GM23338 (cell line): Measurements from ENCODE around the gene RILPL1. TPM values are rescaled to one million over a fixed set of nuclear protein-coding genes. Genes with fewer than 3 reads are reported as not detected.
A peak's percentile ranks its signal among the peaks of the same experiment; 100 is the strongest.
"Not testable (repeated sequence)": the region's sequence is repeated elsewhere in the genome, so short reads cannot be mapped to it uniquely, and the experiment has no call there.

Source experiments
- ATAC-seq: fragments of 200-7000 bp; cut with Tn5 transposase; 3 replicates; pipeline ENCODE4 v1.9.1; 2020
- DNase-seq: peaks from one replicate; pipeline ENCODE4 v3.0.0-alpha.2; 2015; ENCODE audit warnings: low spot score
- H2AFZ ChIP-seq: fragments of 200-600 bp; sonication (generic); 2 replicates; pipeline ENCODE4 v1.8.0; 2016; ENCODE audit warnings: antibody characterized with exemption, mild to moderate bottlenecking, moderate library complexity
- H3F3A ChIP-seq: fragments of 200-600 bp; sonication (generic); replicated peaks from 2 replicates; pipeline ENCODE4 v1.8.0; 2017; ENCODE audit warnings: antibody characterized with exemption, mixed run types, low read depth
- H3K27ac ChIP-seq: fragments of 200-600 bp; sonication (generic); 2 replicates; pipeline ENCODE4 v1.6.1; 2016; ENCODE audit warnings: low read depth
- H3K27me3 ChIP-seq: fragments of 200-600 bp; sonication (generic); 2 replicates; pipeline ENCODE4 v1.8.0; 2016; ENCODE audit warnings: mild to moderate bottlenecking, mixed run types, moderate library complexity; ENCODE audit not compliant: insufficient read depth
- H3K36me3 ChIP-seq: fragments of 200-600 bp; sonication (generic); 2 replicates; pipeline ENCODE4 v1.8.0; 2016; ENCODE audit warnings: mild to moderate bottlenecking; ENCODE audit not compliant: insufficient read depth
- H3K4me1 ChIP-seq: fragments of 200-600 bp; sonication (generic); 2 replicates; pipeline ENCODE4 v1.8.0; 2016; ENCODE audit warnings: mild to moderate bottlenecking, moderate library complexity; ENCODE audit not compliant: insufficient read depth
- H3K4me2 ChIP-seq: fragments of 200-600 bp; sonication (generic); 2 replicates; pipeline ENCODE4 v1.7.1; 2017; ENCODE audit warnings: mixed run types
- H3K4me3 ChIP-seq: fragments of 200-600 bp; sonication (generic); 2 replicates; pipeline ENCODE4 v1.6.1; 2016; ENCODE audit warnings: mixed run types
- H3K79me2 ChIP-seq: fragments of 200-600 bp; sonication (generic); replicated peaks from 2 replicates; pipeline ENCODE4 v1.8.0; 2017; ENCODE audit warnings: mild to moderate bottlenecking; ENCODE audit not compliant: insufficient read depth
- H3K9me2 ChIP-seq: fragments of 200-600 bp; sonication (generic); 2 replicates; pipeline ENCODE4 v1.8.0; 2017; ENCODE audit not compliant: insufficient read depth
- H4K20me1 ChIP-seq: fragments of 200-600 bp; sonication (generic); replicated peaks from 2 replicates; pipeline ENCODE4 v1.8.0; 2017; ENCODE audit warnings: mild to moderate bottlenecking; ENCODE audit not compliant: insufficient read depth
- H3K27ac Mint-ChIP-seq: 2 replicates; pipeline ENCODE4 v1.8.0; 2020; ENCODE audit warnings: inconsistent platforms, mild to moderate bottlenecking, moderate library complexity, mixed read lengths
- H3K27me3 Mint-ChIP-seq: 3 replicates; pipeline ENCODE4 v1.8.0; 2022; ENCODE audit warnings: low read depth, mild to moderate bottlenecking, moderate library complexity, mixed read lengths, inconsistent platforms; ENCODE audit not compliant: insufficient read depth, poor library complexity
- H3K36me3 Mint-ChIP-seq: 3 replicates; pipeline ENCODE4 v1.8.0; 2021; ENCODE audit warnings: low read depth, mild to moderate bottlenecking, inconsistent platforms, moderate library complexity, mixed read lengths
- H3K4me1 Mint-ChIP-seq: 3 replicates; pipeline ENCODE4 v1.8.0; 2020; ENCODE audit warnings: mild to moderate bottlenecking, inconsistent platforms, mixed read lengths
- H3K4me3 Mint-ChIP-seq: 3 replicates; pipeline ENCODE4 v1.8.0; 2021; ENCODE audit warnings: moderate library complexity, mild to moderate bottlenecking, inconsistent platforms, mixed read lengths
- H3K9me3 Mint-ChIP-seq: 3 replicates; pipeline ENCODE4 v1.8.0; 2020; ENCODE audit warnings: moderate library complexity, mild to moderate bottlenecking, inconsistent platforms, mixed read lengths
- CREB1 ChIP-seq: fragments of 250-450 bp; sonication (Bioruptor Pico); IDR thresholded peaks from 2 replicates; pipeline ENCODE4 v1.5.0; 2020; ENCODE audit warnings: low read depth, mild to moderate bottlenecking, moderate library complexity
- CTCF ChIP-seq, 2 experiments: fragments of 200-600 bp in 1 of 2; sonication (generic) in 1 of 2; conservative IDR thresholded peaks; 2 replicates each; pipeline versions ENCODE4 v1.5.1 to v1.6.1; 2016 to 2017; ENCODE audit warnings: antibody characterized with exemption in 2 of 2, low read depth in 2 of 2, mild to moderate bottlenecking in 2 of 2, moderate library complexity in 1 of 2
- EZH2 ChIP-seq: fragments of 200-600 bp; sonication (generic); IDR thresholded peaks from one replicate; pipeline ENCODE4 v1.8.0; 2017; ENCODE audit warnings: antibody characterized with exemption, mild to moderate bottlenecking, low read depth; ENCODE audit not compliant: unreplicated experiment
- EZH2phosphoT487 ChIP-seq: fragments of 200-600 bp; sonication (generic); IDR thresholded peaks from one replicate; pipeline ENCODE4 v1.8.1; 2018; ENCODE audit warnings: antibody characterized with exemption; ENCODE audit not compliant: unreplicated experiment
- JUNB ChIP-seq: IDR thresholded peaks from one replicate; pipeline ENCODE4 v1.6.1; 2016; ENCODE audit warnings: antibody characterized with exemption; ENCODE audit not compliant: unreplicated experiment
- NANOG ChIP-seq: IDR thresholded peaks from 2 replicates; pipeline ENCODE4 v1.6.1; 2016; ENCODE audit warnings: antibody characterized with exemption, borderline replicate concordance
- POLR2AphosphoS5 ChIP-seq: IDR thresholded peaks from 2 replicates; pipeline ENCODE4 v1.6.1; 2016; ENCODE audit warnings: antibody characterized with exemption, low read depth
- REST ChIP-seq: IDR thresholded peaks from one replicate; pipeline ENCODE4 v1.6.1; 2018; ENCODE audit warnings: antibody characterized with exemption; ENCODE audit not compliant: unreplicated experiment
- STAT1 ChIP-seq: IDR thresholded peaks from one replicate; pipeline ENCODE4 v1.6.1; 2016; ENCODE audit warnings: antibody characterized with exemption; ENCODE audit not compliant: unreplicated experiment
- ZNF331 ChIP-seq: fragments of 250-450 bp; sonication (Bioruptor Pico); IDR thresholded peaks from 2 replicates; pipeline ENCODE4 v1.5.0; 2020; ENCODE audit warnings: low read depth, mild to moderate bottlenecking, moderate library complexity
- polyA plus RNA-seq: library from polyadenylated mRNA; unstranded; fragments of >200 nt; fragmentation: Nextera tagmentation; extraction: Ambion mirVana; gene quantifications from 2 replicates; pipeline ENCODE4 v1.2.1, GENCODE V29; 2016
- total RNA-seq: library from RNA; depleted of rRNA; stranded (reverse); fragments of >200 nt; shearing (Covaris generic); gene quantifications from 2 replicates; pipeline ENCODE4 v1.2.3, GENCODE V29; 2014

The RILPL1 gene
- total and polyA plus RNA-seq, 2 experiments from 2014 or later: 3.9 to 7.9 TPM

- H3K4me1 ChIP-seq: no peaks in the 10 kb centered on the region
- ATAC-seq (peak; percentile 59), DNase-seq (no peak)
- H3K4me3 ChIP-seq: no peak overlapping the region
- Mint-ChIP-seq H3K4me1 (peaks cover 6% of the 10 kb centered on the region; the same call in 2 of the 3 replicates), H3K36me3 (peaks cover 17% of the 10 kb centered on the region), H3K4me3 (no peak overlapping the region), H3K9me3 (no peaks in the 10 kb centered on the region), H3K27me3 (no peaks in the 10 kb centered on the region), H3K27ac (no peak overlapping the region; the same call in 1 of the 2 replicates)
- TF ChIP-seq EZH2phosphoT487 (no peak), CREB1 (CRISPR knock-in tag) (no peak), ZNF331 (no peak), NANOG (no peak), JUNB (no peak), STAT1 (no peak), POLR2AphosphoS5 (no peak), REST (no peak), EZH2 (no peak), CTCF (conservative IDR thresholded peaks at IDR 0.05; ENCODE audit: low read depth in 2 of 2) (no peak)
- H3F3A ChIP-seq: no peaks in the 10 kb centered on the region
- no peak overlapping the region for H3K4me2 ChIP-seq
- H3K79me2 ChIP-seq: no peaks in the 10 kb centered on the region
- H2AFZ ChIP-seq: no peak overlapping the region
- H3K36me3 ChIP-seq: no peaks in the 10 kb centered on the region
- peaks cover 3% of the 10 kb centered on the region; the same call in 1 of the 2 replicates for H4K20me1 ChIP-seq
- H3K9me2 ChIP-seq: no peaks in the 10 kb centered on the region
- H3K27me3 ChIP-seq: no peaks in the 10 kb centered on the region
- H3K27ac ChIP-seq: no peak overlapping the region
These were observed 17.2 kb downstream of the RILPL1 start for GRCh38 chr12:123516216-123516780.

GRCh38 chr12:123514582-123515221 is 18.8 kb downstream of the RILPL1 start:
- not testable (repeated sequence) for H3K9me2 ChIP-seq, H3F3A ChIP-seq, H3K4me1 Mint-ChIP-seq, H2AFZ ChIP-seq, H3K36me3 ChIP-seq, H3K4me3 ChIP-seq, H3K27me3 ChIP-seq, ATAC-seq, H3K79me2 ChIP-seq, H4K20me1 ChIP-seq, H3K4me1 ChIP-seq, H3K27ac ChIP-seq, H3K27ac Mint-ChIP-seq, DNase-seq, H3K9me3 Mint-ChIP-seq, H3K4me3 Mint-ChIP-seq, H3K27me3 Mint-ChIP-seq, H3K4me2 ChIP-seq
- peaks cover 14% of the 10 kb centered on the region for H3K36me3 Mint-ChIP-seq
